Neural progenitor cell (in vitro differentiated cells): ENCODE measurements around the gene LAMB1.

Experiments used
- EZH2 ChIP-seq: fragments of 200-600 bp; sonication (generic); IDR thresholded peaks from 2 replicates; pipeline ENCODE4 v1.6.1; 2017; ENCODE audit warnings: antibody characterized with exemption, mild to moderate bottlenecking, moderate library complexity
- EZH2phosphoT487 ChIP-seq: fragments of 200-600 bp; sonication (generic); IDR thresholded peaks from 2 replicates; pipeline ENCODE4 v1.6.1; 2017; ENCODE audit warnings: antibody characterized with exemption
- TF ChIP-seq, protein P1 (sequence below): fragments of 200-600 bp; sonication (generic); IDR thresholded peaks from 2 replicates; pipeline ENCODE4 v1.5.1; 2017; ENCODE audit warnings: antibody characterized with exemption, mild to moderate bottlenecking

- no peak for TF ChIP-seq EZH2phosphoT487
- TF ChIP-seq, protein P1, sequence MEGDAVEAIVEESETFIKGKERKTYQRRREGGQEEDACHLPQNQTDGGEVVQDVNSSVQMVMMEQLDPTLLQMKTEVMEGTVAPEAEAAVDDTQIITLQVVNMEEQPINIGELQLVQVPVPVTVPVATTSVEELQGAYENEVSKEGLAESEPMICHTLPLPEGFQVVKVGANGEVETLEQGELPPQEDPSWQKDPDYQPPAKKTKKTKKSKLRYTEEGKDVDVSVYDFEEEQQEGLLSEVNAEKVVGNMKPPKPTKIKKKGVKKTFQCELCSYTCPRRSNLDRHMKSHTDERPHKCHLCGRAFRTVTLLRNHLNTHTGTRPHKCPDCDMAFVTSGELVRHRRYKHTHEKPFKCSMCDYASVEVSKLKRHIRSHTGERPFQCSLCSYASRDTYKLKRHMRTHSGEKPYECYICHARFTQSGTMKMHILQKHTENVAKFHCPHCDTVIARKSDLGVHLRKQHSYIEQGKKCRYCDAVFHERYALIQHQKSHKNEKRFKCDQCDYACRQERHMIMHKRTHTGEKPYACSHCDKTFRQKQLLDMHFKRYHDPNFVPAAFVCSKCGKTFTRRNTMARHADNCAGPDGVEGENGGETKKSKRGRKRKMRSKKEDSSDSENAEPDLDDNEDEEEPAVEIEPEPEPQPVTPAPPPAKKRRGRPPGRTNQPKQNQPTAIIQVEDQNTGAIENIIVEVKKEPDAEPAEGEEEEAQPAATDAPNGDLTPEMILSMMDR: no peak
- no peak for TF ChIP-seq EZH2
Measured at GRCh38 chr7:108024538-108024937, 21.6 kb upstream of the LAMB1 start.
